OCI-LY7 (cell line): ENCODE results near the gene MYH11. TPM values are rescaled to one million over a fixed set of nuclear protein-coding genes. Genes with fewer than 3 reads are reported as not detected.

ENCODE experiments used
- BruUV-seq: library from RNA; stranded (reverse); fragments of 400-500 nt; replicated peaks from 2 replicates; lab custom pipeline; 2021; lab: Mats Ljungman, UMichigan
- CTCF ChIA-PET: fragments of 300-600 bp; sonication (Branson Sonifier 250); formaldehyde crosslinking; loops from one replicate; lab custom pipeline; 2022; ENCODE audit warnings: antibody characterized with exemption; ENCODE audit not compliant: unreplicated experiment; lab: Charles Lee
- POLR2A ChIA-PET: fragments of 300-600 bp; sonication (Branson Sonifier 250); formaldehyde crosslinking; loops from one replicate; lab custom pipeline; 2022; ENCODE audit warnings: antibody characterized with exemption; lab: Charles Lee
- DNase-seq: peaks from one replicate; pipeline ENCODE4 v3.0.0-alpha.2; 2015; ENCODE audit warnings: low spot score
- H2AFZ ChIP-seq: fragments of 200-600 bp; sonication (generic), shearing (Covaris generic); 2 replicates; pipeline ENCODE4 v1.6.1; 2014; ENCODE audit warnings: mild to moderate bottlenecking, antibody characterized with exemption, low read length, moderate library complexity
- H3K27ac ChIP-seq: fragments of 200-600 bp; sonication (generic); 2 replicates; pipeline ENCODE4 v1.5.1; 2014; ENCODE audit warnings: mixed run types, low read depth, mild to moderate bottlenecking, moderate library complexity, low read length, inconsistent platforms; ENCODE audit not compliant: poor library complexity, severe bottlenecking
- H3K36me3 ChIP-seq: fragments of 200-600 bp; sonication (generic); 2 replicates; pipeline ENCODE4 v1.6.1; 2014; ENCODE audit warnings: mild to moderate bottlenecking, antibody characterized with exemption, low read length, moderate library complexity, mixed read lengths; ENCODE audit not compliant: insufficient read depth
- H3K4me1 ChIP-seq: fragments of 200-600 bp; sonication (generic); 2 replicates; pipeline ENCODE4 v1.5.1; 2014; ENCODE audit warnings: mild to moderate bottlenecking, low read length; ENCODE audit not compliant: insufficient read depth, poor library complexity, severe bottlenecking
- H3K4me2 ChIP-seq: fragments of 200-600 bp; sonication (generic); 2 replicates; pipeline ENCODE4 v1.6.1; 2014; ENCODE audit warnings: mild to moderate bottlenecking, low read length
- H3K4me3 ChIP-seq: fragments of 200-600 bp; sonication (generic); 2 replicates; pipeline ENCODE4 v1.5.1; 2014; ENCODE audit warnings: mild to moderate bottlenecking, low read depth, low read length; ENCODE audit not compliant: poor library complexity, severe bottlenecking
- H3K79me2 ChIP-seq: fragments of 200-600 bp; sonication (generic); 2 replicates; pipeline ENCODE4 v1.6.1; 2016; ENCODE audit warnings: low read depth, mild to moderate bottlenecking, low read length, moderate library complexity, mixed read lengths; ENCODE audit not compliant: insufficient read depth
- H3K9me2 ChIP-seq: fragments of 200-600 bp; sonication (generic); 2 replicates; pipeline ENCODE4 v1.6.1; 2016; ENCODE audit warnings: mild to moderate bottlenecking, low read length, mixed read lengths; ENCODE audit not compliant: insufficient read depth
- H3K9me3 ChIP-seq: fragments of 200-600 bp; sonication (generic); 2 replicates; pipeline ENCODE4 v1.6.1; 2014; ENCODE audit warnings: mild to moderate bottlenecking, mixed run types, low read length, mixed read lengths
- H4K20me1 ChIP-seq: fragments of 200-600 bp; sonication (generic); 2 replicates; pipeline ENCODE4 v1.6.1; 2014; ENCODE audit warnings: mild to moderate bottlenecking, antibody characterized with exemption, low read length, moderate library complexity, mixed read lengths; ENCODE audit not compliant: insufficient read depth
- EZH2phosphoT487 ChIP-seq: fragments of 200-600 bp; sonication (generic); IDR thresholded peaks from 2 replicates; pipeline ENCODE4 v1.6.1; 2018; ENCODE audit warnings: low read depth, borderline replicate concordance, mild to moderate bottlenecking, mixed run types, antibody characterized with exemption, low read length, moderate library complexity, mixed read lengths
- intact Hi-C: fragments of 100-400 bp; cut with micrococcal nuclease; formaldehyde crosslinking; loops from one replicate; pipeline ENCODE4 v1.10.0; 2022; ENCODE audit not compliant: unreplicated experiment
- total RNA-seq, 2 experiments: library from RNA; depleted of rRNA in 1 of 2; stranded (reverse); fragments of >200 nt in 1 of 2; shearing (Covaris generic) in 1 of 2; gene quantifications; 2 replicates each; pipeline ENCODE4 v1.2.3, GENCODE V29; 2014 to 2022
- TF ChIP-seq, protein P1 (sequence below): fragments of 200-600 bp; sonication (generic); conservative IDR thresholded peaks from 2 replicates; pipeline ENCODE4 v1.5.1; 2014; ENCODE audit warnings: mild to moderate bottlenecking, antibody characterized with exemption, low read length, moderate library complexity, mixed read lengths

Gene MYH11
- total RNA-seq, 2 experiments from 2014 or later: 5.7 to 33.8 TPM

DNA sequence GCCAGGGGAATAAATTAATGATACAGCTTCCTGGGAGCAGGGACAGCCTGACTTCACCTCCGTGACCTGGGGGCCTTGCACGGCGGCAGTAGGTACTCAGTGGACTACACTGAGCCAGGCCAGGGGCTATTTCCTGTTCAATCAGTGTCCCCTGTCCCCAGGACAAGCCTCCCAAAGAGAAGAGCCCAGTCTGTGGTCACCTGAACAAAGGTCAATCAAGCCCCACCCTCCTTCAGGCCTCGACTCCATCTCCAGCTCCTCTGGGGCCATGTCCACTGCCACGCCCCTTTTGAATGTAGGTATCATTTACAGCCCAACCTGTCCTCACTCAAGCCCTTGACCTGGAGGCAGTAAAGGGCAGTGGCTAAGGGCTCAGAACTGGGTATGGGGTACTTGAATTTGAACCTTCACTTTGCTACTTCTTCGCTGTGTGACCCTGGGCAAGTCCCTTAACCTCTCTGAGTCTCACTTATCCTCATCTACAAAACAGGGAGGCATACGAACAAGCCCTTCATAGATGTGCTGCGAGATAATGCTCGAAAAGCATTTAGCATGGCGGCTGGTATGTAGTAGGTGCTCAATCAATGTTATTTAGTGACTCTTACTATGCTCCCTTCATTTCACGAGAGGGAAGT lies 29.0 kb downstream of the MYH11 start:
- CTCF ChIA-PET: no interaction called here
- DNase-seq: no peak
- H3K27ac ChIP-seq: no peak overlapping the region
- H3K9me2 ChIP-seq: no peaks in the 10 kb centered on the region
- no TSS peak for BruUV-seq
- H3K79me2 ChIP-seq: no peaks in the 10 kb centered on the region
- no peak overlapping the region for H2AFZ ChIP-seq
- peaks cover 16% of the 10 kb centered on the region for H3K4me1 ChIP-seq
- TF ChIP-seq EZH2phosphoT487: no peak
- TF ChIP-seq, protein P1, sequence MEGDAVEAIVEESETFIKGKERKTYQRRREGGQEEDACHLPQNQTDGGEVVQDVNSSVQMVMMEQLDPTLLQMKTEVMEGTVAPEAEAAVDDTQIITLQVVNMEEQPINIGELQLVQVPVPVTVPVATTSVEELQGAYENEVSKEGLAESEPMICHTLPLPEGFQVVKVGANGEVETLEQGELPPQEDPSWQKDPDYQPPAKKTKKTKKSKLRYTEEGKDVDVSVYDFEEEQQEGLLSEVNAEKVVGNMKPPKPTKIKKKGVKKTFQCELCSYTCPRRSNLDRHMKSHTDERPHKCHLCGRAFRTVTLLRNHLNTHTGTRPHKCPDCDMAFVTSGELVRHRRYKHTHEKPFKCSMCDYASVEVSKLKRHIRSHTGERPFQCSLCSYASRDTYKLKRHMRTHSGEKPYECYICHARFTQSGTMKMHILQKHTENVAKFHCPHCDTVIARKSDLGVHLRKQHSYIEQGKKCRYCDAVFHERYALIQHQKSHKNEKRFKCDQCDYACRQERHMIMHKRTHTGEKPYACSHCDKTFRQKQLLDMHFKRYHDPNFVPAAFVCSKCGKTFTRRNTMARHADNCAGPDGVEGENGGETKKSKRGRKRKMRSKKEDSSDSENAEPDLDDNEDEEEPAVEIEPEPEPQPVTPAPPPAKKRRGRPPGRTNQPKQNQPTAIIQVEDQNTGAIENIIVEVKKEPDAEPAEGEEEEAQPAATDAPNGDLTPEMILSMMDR: no peak
- H3K9me3 ChIP-seq: no peaks in the 10 kb centered on the region
- no peak overlapping the region for H3K4me2 ChIP-seq
- intact Hi-C loops: no loop called here
- no peaks in the 10 kb centered on the region for H4K20me1 ChIP-seq
- H3K36me3 ChIP-seq: peaks cover 3% of the 10 kb centered on the region
- POLR2A ChIA-PET: interaction anchor here (0.6 kb wide), 2 partner anchors 9 to 70 kb away, joined by 3 read pairs; no protein-coding TSS in a partner anchor
- no peak overlapping the region for H3K4me3 ChIP-seq

DNA sequence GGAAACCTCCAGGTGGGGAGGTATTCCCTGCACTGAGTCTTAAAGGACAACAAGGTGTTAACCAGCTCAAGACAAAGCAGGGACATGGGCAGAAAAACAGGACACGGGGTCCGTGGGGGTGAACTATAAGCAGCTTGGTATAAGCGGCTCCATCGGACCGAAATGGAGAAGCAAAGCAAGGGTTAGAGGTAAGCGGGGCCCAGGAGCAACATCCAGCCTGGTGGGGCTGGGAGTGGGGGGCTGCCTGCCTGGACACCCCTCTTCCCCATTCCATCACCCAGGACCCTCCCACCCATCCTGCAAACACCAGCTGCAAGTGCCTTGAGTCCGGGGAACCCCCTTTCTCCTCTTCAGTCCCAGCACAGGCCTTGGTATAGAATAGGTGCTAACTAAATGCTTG lies 29.5 kb downstream of the MYH11 start:
- Histone ChIP-seq H2AFZ (no peak overlapping the region), H4K20me1 (no peaks in the 10 kb centered on the region), H3K9me2 (no peaks in the 10 kb centered on the region), H3K4me1 (peaks cover 16% of the 10 kb centered on the region), H3K79me2 (no peaks in the 10 kb centered on the region), H3K4me2 (no peak overlapping the region), H3K4me3 (no peak overlapping the region), H3K36me3 (peaks cover 4% of the 10 kb centered on the region), H3K27ac (no peak overlapping the region), H3K9me3 (no peaks in the 10 kb centered on the region)
- TF ChIP-seq EZH2phosphoT487: no peak
- TF ChIP-seq, protein P1: no peak
- ChIA-PET CTCF (no interaction called here), POLR2A (no interaction called here)
- intact Hi-C loops: no loop called here
- DNase-seq: no peak
- BruUV-seq: no TSS peak

DNA sequence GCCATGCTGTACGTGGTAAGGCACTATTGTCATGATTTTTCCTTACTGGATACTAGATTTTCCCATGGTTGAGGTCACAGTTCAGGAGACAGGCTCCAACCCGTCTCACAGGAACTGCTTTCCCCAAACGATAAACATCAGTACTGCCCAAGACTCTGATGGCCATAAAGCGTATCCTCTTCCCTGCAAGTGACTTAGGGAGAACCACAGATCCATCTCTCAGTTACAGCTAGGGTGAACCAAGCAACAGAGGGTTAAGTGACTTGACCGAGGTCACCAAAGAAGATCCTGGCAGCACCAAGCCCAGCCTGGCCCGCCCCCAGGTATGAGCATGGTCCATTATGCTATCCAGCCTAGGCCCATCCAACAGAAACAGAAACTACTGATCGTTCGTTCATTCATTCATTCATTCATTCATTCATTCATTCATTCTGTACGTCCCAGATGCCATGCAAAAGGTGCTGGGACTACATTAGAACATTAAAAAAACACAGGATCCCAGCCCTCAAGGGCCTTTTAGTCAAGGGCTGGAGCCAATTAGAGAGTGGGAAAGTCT lies 31.0 kb downstream of the MYH11 start:
- CTCF ChIA-PET: no interaction called here
- DNase-seq: no peak
- POLR2A ChIA-PET: interaction anchor here (0.6 kb wide), 1 partner anchor 17 kb away, joined by 3 read pairs; no protein-coding TSS in a partner anchor

More for the DNA sequence above, 31.0 kb downstream of the MYH11 start:
- Histone ChIP-seq H4K20me1 (no peaks in the 10 kb centered on the region), H3K9me3 (no peaks in the 10 kb centered on the region), H2AFZ (no peak overlapping the region), H3K36me3 (peaks cover 4% of the 10 kb centered on the region), H3K4me3 (no peak overlapping the region), H3K27ac (no peak overlapping the region), H3K9me2 (no peaks in the 10 kb centered on the region), H3K4me1 (peaks cover 3% of the 10 kb centered on the region), H3K79me2 (no peaks in the 10 kb centered on the region), H3K4me2 (no peak overlapping the region)
- TF ChIP-seq, protein P1: no peak
- no peak for TF ChIP-seq EZH2phosphoT487
- intact Hi-C loops: no loop called here
- no TSS peak for BruUV-seq
